Esophagus muscularis mucosa (tissue), 3 donors: ENCODE results near the gene STYX.

Experiments
- POLR2A ChIP-seq: fragments of 450-650 bp; IDR thresholded peaks from one replicate; pipeline ENCODE4 v1.6.1; 2017; ENCODE audit warnings: antibody characterized with exemption, moderate library complexity, mild to moderate bottlenecking, low read depth
- TF ChIP-seq, protein P1 (sequence below), 3 experiments: fragments of 200-600 bp in 2 of 3; fragments of 450-650 bp in 1 of 3; sonication (generic) in 2 of 3; IDR thresholded peaks; one replicate each; pipeline ENCODE4 v1.5.1; 2017 to 2019; ENCODE audit warnings: antibody characterized with exemption in 3 of 3, mild to moderate bottlenecking in 2 of 3, moderate library complexity in 1 of 3

DNA sequence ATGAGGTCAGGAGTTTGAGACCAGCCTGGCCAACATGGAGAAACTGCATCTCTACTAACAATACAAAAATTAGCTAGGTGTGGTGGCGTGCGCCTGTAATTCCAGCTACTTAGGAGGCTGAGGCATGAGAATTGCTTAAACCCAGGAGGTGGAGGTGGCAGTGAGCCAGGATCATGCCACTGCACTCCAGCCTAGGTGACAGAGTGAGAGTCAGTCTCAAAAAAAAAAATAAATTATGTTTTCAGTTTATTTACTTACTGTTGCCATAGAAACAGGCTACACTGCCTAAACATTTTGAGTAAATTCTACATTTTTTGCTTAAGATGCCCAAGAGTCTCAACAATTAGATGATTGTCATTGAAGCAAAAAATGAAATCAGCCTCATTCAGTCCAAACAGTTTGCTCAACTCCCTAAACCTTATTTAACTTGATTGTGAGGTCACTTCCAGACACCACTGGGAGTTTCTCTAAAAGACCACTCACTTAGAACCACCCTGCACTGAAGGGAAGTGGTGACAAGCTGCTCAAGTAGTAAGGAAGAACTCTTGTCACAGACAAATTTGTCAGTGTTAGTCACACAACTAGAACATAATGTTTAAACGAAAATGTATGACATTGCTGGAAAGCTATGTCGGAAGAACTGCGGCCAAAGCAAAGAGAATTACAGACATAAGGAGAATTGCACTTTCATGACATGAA lies 71.2 kb downstream of the STYX start:
- TF ChIP-seq, protein P1, sequence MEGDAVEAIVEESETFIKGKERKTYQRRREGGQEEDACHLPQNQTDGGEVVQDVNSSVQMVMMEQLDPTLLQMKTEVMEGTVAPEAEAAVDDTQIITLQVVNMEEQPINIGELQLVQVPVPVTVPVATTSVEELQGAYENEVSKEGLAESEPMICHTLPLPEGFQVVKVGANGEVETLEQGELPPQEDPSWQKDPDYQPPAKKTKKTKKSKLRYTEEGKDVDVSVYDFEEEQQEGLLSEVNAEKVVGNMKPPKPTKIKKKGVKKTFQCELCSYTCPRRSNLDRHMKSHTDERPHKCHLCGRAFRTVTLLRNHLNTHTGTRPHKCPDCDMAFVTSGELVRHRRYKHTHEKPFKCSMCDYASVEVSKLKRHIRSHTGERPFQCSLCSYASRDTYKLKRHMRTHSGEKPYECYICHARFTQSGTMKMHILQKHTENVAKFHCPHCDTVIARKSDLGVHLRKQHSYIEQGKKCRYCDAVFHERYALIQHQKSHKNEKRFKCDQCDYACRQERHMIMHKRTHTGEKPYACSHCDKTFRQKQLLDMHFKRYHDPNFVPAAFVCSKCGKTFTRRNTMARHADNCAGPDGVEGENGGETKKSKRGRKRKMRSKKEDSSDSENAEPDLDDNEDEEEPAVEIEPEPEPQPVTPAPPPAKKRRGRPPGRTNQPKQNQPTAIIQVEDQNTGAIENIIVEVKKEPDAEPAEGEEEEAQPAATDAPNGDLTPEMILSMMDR (IDR thresholded peaks at IDR 0.05) = no peak
- TF ChIP-seq POLR2A = no peak
